Skin epidermis (tissue), 12 donors: ENCODE data around the gene ACTRT3.

ENCODE experiments used
- H3K27ac ChIP-seq, 21 experiments: fragments of 200-600 bp; sonication (generic) in 11 of 21; one replicate each; pipeline ENCODE4 v1.5.0; 2020; ENCODE audit warnings: mild to moderate bottlenecking in 3 of 21, inconsistent platforms in 2 of 21, moderate library complexity in 2 of 21
- H3K4me3 ChIP-seq, 7 experiments: fragments of 200-600 bp; sonication (generic) in 2 of 7; one replicate each; pipeline ENCODE4 v1.5.0; 2020; ENCODE audit warnings: inconsistent platforms in 2 of 7, mild to moderate bottlenecking in 2 of 7, moderate library complexity in 1 of 7

ACTRT3 gene

GRCh38 chr3:169769287-169770181, at the start of gene ACTRT3:
ACTRT3 (minus strand) TSS chr3:169769561; CDS start chr3:169769520, 41 bp downstream.
- Histone ChIP-seq H3K4me3 (peak within 1 kb of the TSS; percentile 46 to 70 (median 58)), H3K27ac (peak within 1 kb of the TSS; percentile 27 to 94 (median 84))

- Histone ChIP-seq H3K27ac (no peak overlapping the region), H3K4me3 (no peak overlapping the region)
Observed at GRCh38 chr3:169818316-169818715, 49.0 kb upstream of the ACTRT3 start.

GRCh38 chr3:169815590-169816150, 46.3 kb upstream of the ACTRT3 start:
- H3K4me3 ChIP-seq: no peak overlapping the region
- no peak overlapping the region for H3K27ac ChIP-seq

- peak overlapping the region; percentile 41 to 68 (median 49) for H3K4me3 ChIP-seq
- H3K27ac ChIP-seq: no peak overlapping the region
Observed at GRCh38 chr3:169813757-169814517, 44.6 kb upstream of the ACTRT3 start.

- Histone ChIP-seq H3K4me3 (peak overlapping the region; percentile 41 to 68 (median 49)), H3K27ac (peak overlapping the region in 1 of 21 experiments; percentile 23)
Observed at GRCh38 chr3:169813278-169813677, 43.9 kb upstream of the ACTRT3 start.

GRCh38 chr3:169812332-169813235, 43.2 kb upstream of the ACTRT3 start, which contains the start of the genes LRRC34 and LRRIQ4:
LRRC34 (minus strand) TSS chr3:169812904; CDS start chr3:169812548, 356 bp downstream.
LRRIQ4 (plus strand) TSS chr3:169812870; CDS start chr3:169821922, 9,052 bp downstream.
- Histone ChIP-seq H3K4me3 (peak within 1 kb of the TSS; percentile 41 to 68 (median 49)), H3K27ac (peak within 1 kb of the TSS in 18 of 21 experiments; percentile 14 to 85 (median 64))

- Histone ChIP-seq H3K27ac (peak overlapping the region in 18 of 21 experiments; percentile 14 to 85 (median 64)), H3K4me3 (peak overlapping the region; percentile 41 to 68 (median 49))
Observed at GRCh38 chr3:169811631-169812331, 42.4 kb upstream of the ACTRT3 start.

GRCh38 chr3:169809230-169809795, 40.0 kb upstream of the ACTRT3 start:
- Histone ChIP-seq H3K4me3 (no peak overlapping the region), H3K27ac (no peak overlapping the region)

GRCh38 chr3:169804681-169805080, 35.3 kb upstream of the ACTRT3 start:
- H3K4me3 ChIP-seq: no peak overlapping the region
- H3K27ac ChIP-seq: no peak overlapping the region

GRCh38 chr3:169792359-169792758, 23.0 kb upstream of the ACTRT3 start:
- H3K27ac ChIP-seq: no peak overlapping the region
- H3K4me3 ChIP-seq: no peak overlapping the region

GRCh38 chr3:169790687-169791429, 21.5 kb upstream of the ACTRT3 start:
- H3K27ac ChIP-seq: no peak overlapping the region

GRCh38 chr3:169790219-169790618, 20.9 kb upstream of the ACTRT3 start:
- H3K27ac ChIP-seq: no peak overlapping the region

More at GRCh38 chr3:169790687-169791429, 21.5 kb upstream of the ACTRT3 start:
- H3K4me3 ChIP-seq: no peak overlapping the region

GRCh38 chr3:169787791-169788190, 18.4 kb upstream of the ACTRT3 start:
- Histone ChIP-seq H3K4me3 (no peak overlapping the region), H3K27ac (no peak overlapping the region)

More at GRCh38 chr3:169790219-169790618, 20.9 kb upstream of the ACTRT3 start:
- H3K4me3 ChIP-seq: no peak overlapping the region

GRCh38 chr3:169787120-169787519, 17.8 kb upstream of the ACTRT3 start:
- no peak overlapping the region for H3K4me3 ChIP-seq
- H3K27ac ChIP-seq: no peak overlapping the region

- Histone ChIP-seq H3K27ac (no peak overlapping the region), H3K4me3 (no peak overlapping the region)
Observed at GRCh38 chr3:169781209-169781855, 12.0 kb upstream of the ACTRT3 start.

GRCh38 chr3:169780742-169781141, 11.4 kb upstream of the ACTRT3 start:
- no peak overlapping the region for H3K4me3 ChIP-seq
- no peak overlapping the region for H3K27ac ChIP-seq

GRCh38 chr3:169777822-169778221, 8.5 kb upstream of the ACTRT3 start:
- H3K4me3 ChIP-seq: no peak overlapping the region
- H3K27ac ChIP-seq: no peak overlapping the region
